Measurements from ENCODE around the gene C9orf153. TPM values are rescaled to one million over a fixed set of nuclear protein-coding genes. Genes with fewer than 3 reads are reported as not detected.

The C9orf153 gene
- total RNA-seq, 2 donors from 2014 or later: 0.31 to 0.41 TPM

GRCh38 chr9:86274821-86275643 is 15.6 kb upstream of the C9orf153 start:
- peak in 1 of 2 donors; percentile 30 for ATAC-seq

GRCh38 chr9:86272221-86272620 is 12.8 kb upstream of the C9orf153 start:
- ATAC-seq (no peak), DNase-seq (no peak)
- intact Hi-C loops (cut with DNase I): no loop called here

More at GRCh38 chr9:86274821-86275643, 15.6 kb upstream of the C9orf153 start:
- intact Hi-C loops (cut with DNase I): no loop called here
- DNase-seq: no peak

- no peak for ATAC-seq
Measured at GRCh38 chr9:86263876-86264275, 4.4 kb upstream of the C9orf153 start.

GRCh38 chr9:86262492-86262891 is 3.0 kb upstream of the C9orf153 start:
- intact Hi-C loops (cut with DNase I): no loop called here
- DNase-seq: no peak
- no peak for ATAC-seq

More at GRCh38 chr9:86263876-86264275, 4.4 kb upstream of the C9orf153 start:
- intact Hi-C loops (cut with DNase I): no loop called here
- DNase-seq: no peak

- ATAC-seq: peak; percentile 38 to 58
- intact Hi-C loops (cut with DNase I): no loop called here
- no peak for DNase-seq
Measured at GRCh38 chr9:86257391-86257790, 2.1 kb downstream of the C9orf153 start.

- no peak for ATAC-seq
- DNase-seq: no peak
- intact Hi-C loops (cut with DNase I): no loop called here
Measured at GRCh38 chr9:86256653-86257052, 2.8 kb downstream of the C9orf153 start.

DNA sequence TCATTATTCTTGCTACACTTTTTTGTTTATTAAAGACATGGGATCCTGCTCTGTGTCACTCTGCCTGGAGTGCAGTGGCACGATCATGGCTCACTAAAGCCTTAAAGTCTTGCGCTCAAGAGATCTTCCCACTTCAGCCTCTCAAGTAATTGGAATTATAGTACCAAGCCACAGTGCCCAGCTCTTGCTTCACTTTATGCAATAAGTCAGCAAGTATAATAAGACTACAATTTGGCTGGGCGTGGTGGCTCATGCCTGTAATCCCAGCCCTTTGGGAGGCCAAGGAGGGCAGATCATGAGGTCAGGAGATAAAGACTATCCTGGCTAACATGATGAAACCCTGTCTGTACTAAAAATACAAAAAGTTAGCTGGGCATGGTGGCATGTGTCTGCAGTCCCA is 5.9 kb downstream of the C9orf153 start:
- ATAC-seq (no peak), DNase-seq (no peak)
- intact Hi-C loops (cut with DNase I): no loop called here

DNA sequence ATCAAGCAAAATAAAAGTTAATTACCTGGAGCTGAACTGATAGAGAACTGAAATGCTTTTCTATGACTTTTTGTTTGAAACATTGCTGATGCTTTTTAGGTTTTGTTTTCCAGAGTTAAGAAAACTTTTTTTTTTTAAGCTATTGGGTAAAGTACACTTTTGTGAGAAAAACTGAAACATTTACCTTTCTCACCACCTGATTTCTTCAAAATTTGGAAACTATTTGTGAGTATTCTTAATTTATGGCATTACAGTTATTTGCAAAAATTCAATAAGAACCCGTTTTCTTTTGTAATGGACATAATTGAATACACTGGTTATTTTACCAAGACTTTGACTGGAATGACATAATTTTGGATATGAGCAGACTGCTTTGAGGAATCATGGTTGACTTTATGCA is 6.6 kb downstream of the C9orf153 start:
- ATAC-seq (no peak), DNase-seq (no peak)
- intact Hi-C loops (cut with DNase I): no loop called here

GRCh38 chr9:86250123-86250522 is 9.3 kb downstream of the C9orf153 start:
- ATAC-seq (no peak), DNase-seq (no peak)
- intact Hi-C loops (cut with DNase I): no loop called here

- no peak for DNase-seq
- ATAC-seq: no peak
- intact Hi-C loops (cut with DNase I): no loop called here
Measured at GRCh38 chr9:86248746-86249145, 10.7 kb downstream of the C9orf153 start.

GRCh38 chr9:86246752-86247161 is 12.7 kb downstream of the C9orf153 start:
- intact Hi-C loops (cut with DNase I): no loop called here
- peak; percentile 51 for DNase-seq
- peak; percentile 70 to 81 for ATAC-seq

DNA sequence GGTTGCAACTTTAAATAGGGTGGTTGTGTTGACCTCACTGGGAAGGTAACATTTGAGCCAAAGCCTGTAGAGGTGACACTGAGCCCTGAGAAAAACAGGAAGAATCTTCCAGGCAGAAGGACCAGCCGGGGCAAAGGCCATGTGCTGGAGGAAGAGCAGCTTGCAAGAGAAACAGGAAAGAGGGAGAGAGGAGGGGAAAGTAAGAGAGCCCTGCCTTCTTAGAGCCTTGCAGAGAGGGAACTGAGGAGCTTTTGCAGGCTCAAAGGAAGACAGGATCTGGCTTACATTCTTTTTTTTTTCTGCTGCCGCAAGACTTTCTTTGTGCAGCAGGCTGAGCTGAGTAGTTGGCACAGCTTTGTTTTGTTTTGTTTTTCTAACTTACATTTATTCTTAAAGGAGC is 17.4 kb downstream of the C9orf153 start:
- intact Hi-C loops (cut with DNase I): no loop called here
- ATAC-seq (no peak), DNase-seq (no peak)

- DNase-seq (no peak), ATAC-seq (no peak)
- intact Hi-C loops (cut with DNase I): no loop called here
Measured at GRCh38 chr9:86241216-86241615, 18.2 kb downstream of the C9orf153 start.

- DNase-seq (no peak), ATAC-seq (no peak)
- intact Hi-C loops (cut with DNase I): no loop called here
Measured at GRCh38 chr9:86238861-86239770, 20.3 kb downstream of the C9orf153 start.

DNA sequence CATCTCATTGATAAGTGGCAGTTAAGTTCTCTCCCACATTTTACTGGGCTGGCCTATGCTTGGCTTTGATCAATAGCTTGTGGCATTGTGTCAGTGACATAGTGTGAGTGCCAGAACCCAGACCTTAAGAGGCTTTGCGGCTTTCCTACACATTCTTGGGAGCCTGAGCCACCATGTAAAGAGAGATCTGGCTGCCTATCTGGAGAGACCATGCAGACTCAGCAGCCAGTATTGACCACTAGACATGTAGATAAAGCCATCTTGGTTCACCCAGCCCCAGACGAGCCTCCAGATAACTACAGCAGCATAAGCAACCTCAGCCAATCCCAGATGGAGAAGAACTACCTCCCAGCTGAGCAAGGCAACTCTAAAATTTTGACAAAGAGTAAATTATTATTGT is 28.6 kb downstream of the C9orf153 start:
- DNase-seq (no peak), ATAC-seq (no peak)
- intact Hi-C loops (cut with DNase I): no loop called here

- intact Hi-C loops (cut with DNase I): no loop called here
- ATAC-seq (no peak), DNase-seq (no peak)
Measured at GRCh38 chr9:86222667-86223066, 36.8 kb downstream of the C9orf153 start.

- DNase-seq: no peak
- intact Hi-C loops (cut with DNase I): no loop called here
- no peak for ATAC-seq
Measured at GRCh38 chr9:86219606-86220005, 39.9 kb downstream of the C9orf153 start.

- ATAC-seq (no peak), DNase-seq (no peak)
- intact Hi-C loops (cut with DNase I): no loop called here
Measured at GRCh38 chr9:86217076-86217755, 42.2 kb downstream of the C9orf153 start.

- ATAC-seq (no peak), DNase-seq (no peak)
- intact Hi-C loops (cut with DNase I): no loop called here
Measured at GRCh38 chr9:86207193-86207592, 52.3 kb downstream of the C9orf153 start.

Measured in left cardiac atrium (tissue), 4 donors.